OCI-LY1 (cell line): ENCODE data around the gene CTNND2.

ENCODE experiments used
- CTCF ChIP-seq: fragments of 200-600 bp; sonication (generic), shearing (Covaris generic); IDR thresholded peaks from 2 replicates; pipeline ENCODE4 v1.5.1; 2017; ENCODE audit warnings: mild to moderate bottlenecking, antibody characterized with exemption, low read length, moderate library complexity, mixed read lengths
- EZH2 ChIP-seq: fragments of 200-600 bp; sonication (generic), shearing (Covaris generic); IDR thresholded peaks from 2 replicates; pipeline ENCODE4 v1.8.0; 2017; ENCODE audit warnings: borderline replicate concordance, mixed run types, mild to moderate bottlenecking, antibody characterized with exemption, low read length, moderate library complexity, mixed read lengths

GRCh38 chr5:11166923-11167322 is 737.3 kb downstream of the CTNND2 start:
- TF ChIP-seq EZH2 (no peak), CTCF (no peak)
